ENCODE results near the gene NRARP.
"Not testable (repeated sequence)": the region's sequence is repeated elsewhere in the genome, so short reads cannot be mapped to it uniquely, and the experiment has no call there.

NRARP gene, protein sequence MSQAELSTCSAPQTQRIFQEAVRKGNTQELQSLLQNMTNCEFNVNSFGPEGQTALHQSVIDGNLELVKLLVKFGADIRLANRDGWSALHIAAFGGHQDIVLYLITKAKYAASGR

DNA sequence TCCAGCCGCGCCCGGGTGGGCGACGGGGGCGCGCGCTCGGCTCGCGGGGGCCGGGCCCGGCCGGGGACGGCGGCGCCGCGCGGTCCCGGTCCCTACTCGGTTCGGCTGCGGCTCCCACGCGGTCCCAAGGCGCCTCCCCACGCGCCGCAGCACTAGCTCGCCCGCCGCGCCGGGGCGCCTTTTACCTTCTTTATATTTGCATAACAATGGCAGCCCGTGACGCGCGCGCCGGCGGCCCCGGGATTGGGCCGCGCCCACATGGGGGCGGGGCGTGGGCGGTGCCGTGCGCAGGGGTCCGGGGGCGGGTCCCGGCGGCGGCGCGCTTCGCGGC lies at the start of gene NRARP:
Gene NRARP (minus strand): TSS at position 154 of the 331 bp plus-strand sequence. CDS start 343 bp downstream, outside the sequence.
- DNase-seq (ENCODE audit: low read depth, low spot score) = no peak
- peak within 1 kb of the TSS; percentile 66 for H3K27ac ChIP-seq

DNA sequence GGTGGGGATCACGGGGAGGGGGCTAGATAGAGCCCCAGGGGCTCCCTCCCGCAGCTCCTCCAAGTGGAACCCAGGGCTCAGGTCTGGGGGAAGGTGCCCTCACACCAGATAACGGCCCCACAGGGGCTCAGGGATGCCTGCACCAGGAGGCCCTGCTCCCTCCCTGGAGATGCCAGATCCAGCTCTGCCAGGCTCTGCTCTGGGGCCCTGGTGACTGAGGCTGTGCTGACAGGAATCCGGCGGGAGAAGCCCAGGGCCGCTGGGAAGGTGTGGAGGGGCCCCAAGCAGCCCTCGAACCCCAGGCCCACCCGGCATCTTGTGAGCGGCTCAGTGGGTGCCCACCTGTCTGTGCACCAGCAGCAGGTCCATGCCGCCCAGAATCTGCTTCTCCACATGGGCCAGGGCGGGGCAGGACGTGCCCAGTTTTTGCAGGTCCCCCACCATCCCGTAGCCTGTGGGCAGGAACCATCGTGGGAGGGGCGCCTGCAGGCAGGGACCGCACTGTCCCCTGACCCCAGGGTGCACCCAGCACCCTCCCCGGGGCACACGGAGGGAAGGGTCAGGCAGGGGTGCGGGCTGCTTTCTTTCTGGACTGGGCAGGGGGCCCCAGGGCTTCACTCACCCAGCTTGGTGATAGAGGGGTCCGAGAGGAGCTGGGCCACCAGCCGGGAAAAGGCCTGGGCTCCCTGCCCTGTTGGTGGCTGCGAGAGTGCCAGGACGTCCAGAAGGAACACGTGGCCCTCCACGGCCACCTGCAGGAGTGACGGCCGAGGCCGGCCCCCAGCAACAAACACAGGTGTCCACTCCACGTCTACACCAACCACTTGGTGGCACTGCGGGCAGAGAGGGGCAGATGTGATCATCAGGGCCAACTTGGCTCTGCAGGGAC lies 48.9 kb upstream of the NRARP start:
- no peak overlapping the region for H3K27ac ChIP-seq
- DNase-seq (ENCODE audit: low read depth, low spot score) = no peak

DNA sequence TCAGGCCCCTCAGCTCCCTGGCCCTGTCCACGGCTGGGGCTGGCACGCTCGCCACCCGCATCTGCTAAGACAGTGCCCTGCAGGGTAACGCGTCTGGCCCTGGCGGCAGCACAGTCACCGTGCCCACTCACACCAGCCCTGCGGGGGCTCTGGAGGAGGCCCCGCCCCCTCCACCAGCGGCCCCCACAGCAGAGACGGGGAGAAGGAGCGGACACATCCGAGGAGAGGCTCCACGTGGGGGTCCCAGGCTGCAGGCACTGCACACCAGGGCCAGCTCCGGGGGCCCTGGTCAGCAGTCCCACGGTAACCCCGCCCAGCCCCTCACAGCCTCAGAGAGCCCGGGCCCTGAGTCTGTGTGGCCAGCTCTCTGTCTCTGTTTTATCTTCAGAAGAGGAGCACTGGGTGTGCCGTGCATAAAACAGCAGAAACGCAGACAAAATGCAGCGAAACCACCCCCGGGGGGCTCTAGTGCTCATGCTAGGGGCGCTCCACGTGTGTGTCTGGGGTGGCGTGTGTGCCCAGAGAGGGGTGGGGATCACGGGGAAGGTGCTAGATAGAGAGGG lies 47.5 kb upstream of the NRARP start:
- no peak for DNase-seq (ENCODE audit: low read depth, low spot score)

DNA sequence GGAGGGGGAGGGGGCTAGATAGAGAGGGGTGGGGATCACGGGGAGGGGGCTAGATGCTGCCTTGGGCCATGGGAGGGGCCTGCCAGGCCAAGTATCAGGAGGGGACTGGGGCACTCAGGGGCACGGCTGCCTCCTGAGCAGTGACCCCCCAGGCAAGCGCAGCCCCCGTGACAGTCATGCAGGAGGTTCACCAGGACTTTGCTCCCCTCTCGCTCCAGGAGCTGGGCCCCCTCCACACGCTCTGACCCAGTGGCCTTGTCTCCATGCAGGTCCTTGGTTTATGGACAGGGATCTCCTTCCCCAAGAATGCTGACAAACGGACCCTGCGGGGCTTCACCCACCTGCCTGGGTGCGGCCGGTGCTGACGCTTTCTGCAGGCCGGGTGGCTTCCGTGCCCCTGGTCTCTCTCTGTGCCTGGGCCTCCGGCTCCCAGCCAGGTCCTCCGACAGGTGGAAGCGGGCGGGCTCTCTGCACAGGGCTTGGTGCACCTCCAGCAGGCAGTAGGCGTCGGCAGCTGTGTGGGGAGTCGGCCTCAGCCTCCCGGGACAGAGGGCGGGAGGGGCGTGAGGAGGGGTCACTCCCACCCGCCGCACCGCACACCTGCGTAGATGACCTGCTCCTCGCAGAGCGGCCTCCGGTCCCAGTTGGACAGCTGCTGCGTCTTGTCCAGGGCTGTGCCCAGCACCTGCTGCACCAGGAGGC lies 46.8 kb upstream of the NRARP start:
- H3K27ac ChIP-seq = no peak overlapping the region
- no peak for DNase-seq (ENCODE audit: low read depth, low spot score)

More for the DNA sequence above, 47.5 kb upstream of the NRARP start:
- H3K27ac ChIP-seq = no peak overlapping the region

DNA sequence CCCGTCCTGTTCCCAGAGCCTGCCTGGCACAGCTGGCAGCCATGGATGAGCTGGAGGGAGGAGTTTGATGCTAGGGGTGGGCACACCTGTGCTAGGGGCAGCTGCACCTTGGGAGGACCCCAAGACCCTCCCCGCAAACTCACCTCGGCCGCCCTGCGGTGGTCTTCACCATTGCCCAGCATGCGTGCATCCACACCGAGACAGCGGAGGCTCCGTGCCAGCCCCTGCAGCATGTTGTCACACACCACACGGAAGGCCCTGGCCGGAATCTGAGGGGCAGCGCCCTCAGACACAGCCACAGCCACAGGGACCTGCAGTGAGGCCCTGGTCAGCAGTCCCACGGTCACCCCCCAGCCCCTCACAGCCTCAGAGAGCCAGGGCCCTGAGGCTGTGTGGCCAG lies 45.9 kb upstream of the NRARP start:
- no peak overlapping the region for H3K27ac ChIP-seq
- DNase-seq (ENCODE audit: low read depth, low spot score) = no peak

DNA sequence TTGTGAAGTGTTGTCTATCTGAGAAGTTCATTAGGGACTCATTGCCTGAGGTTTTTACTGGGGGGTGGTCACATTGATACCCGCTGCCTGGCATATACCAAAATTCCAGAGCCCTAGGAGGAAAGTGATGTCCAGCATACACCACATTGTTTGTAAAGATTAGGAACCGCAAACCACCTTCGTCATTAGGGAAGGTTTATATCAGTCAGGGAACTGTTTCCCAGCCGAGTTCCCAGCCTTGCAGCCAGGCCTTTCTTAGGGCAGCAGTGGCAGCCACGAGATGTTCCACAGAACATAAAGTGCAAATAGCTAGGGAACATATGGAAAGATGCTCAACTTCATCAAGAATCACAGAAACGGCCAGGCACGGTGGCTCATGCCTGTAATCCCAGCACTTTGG lies 40.4 kb upstream of the NRARP start:
- DNase-seq (ENCODE audit: low read depth, low spot score) = no peak
- no peak overlapping the region for H3K27ac ChIP-seq

DNA sequence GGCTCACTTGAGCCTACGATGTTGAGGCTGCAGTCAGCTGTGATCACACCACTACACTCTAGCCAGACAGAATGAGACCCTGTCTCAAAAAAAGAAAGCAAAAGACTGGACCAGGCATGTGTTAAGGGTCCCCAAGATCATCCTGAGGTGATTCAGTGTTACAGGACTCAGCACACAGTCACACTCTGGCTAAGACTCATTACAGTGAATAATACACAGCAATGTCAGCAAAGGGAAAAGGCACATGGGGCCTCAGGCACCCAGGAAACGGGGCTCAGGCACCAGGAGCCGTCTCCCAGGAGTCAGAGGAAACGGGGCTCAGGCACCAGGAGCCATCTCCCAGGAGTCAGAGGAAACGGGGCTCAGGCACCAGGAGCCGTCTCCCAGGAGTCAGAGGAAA lies 39.2 kb upstream of the NRARP start:
- no peak overlapping the region for H3K27ac ChIP-seq
- DNase-seq (ENCODE audit: low read depth, low spot score) = no peak

DNA sequence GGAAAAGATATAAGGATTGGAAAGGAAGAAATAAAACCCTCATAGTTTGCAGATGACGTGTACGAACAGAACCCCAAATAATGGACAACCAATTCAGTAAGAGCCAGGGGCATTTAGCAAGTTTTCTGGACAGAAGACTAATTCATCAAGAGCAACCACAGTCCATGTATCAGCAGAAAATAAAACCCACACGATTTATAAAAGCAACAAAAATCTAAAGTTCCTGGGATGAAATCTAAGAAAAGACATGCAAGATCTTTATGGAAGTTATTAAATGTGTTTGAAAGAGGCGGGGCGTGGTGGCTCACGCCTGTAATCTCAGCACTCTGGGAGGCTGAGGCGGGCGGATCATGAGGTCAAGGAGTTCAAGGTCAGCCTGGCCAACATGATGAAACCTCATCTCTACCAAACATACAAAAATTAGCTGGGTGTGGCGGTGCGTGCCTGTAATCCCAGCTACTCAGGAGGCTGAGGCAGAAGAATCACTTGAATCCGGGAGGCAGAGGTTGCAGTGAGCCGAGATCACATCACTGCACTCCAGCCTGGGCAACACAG lies 37.9 kb upstream of the NRARP start:
- not testable (repeated sequence) for DNase-seq (ENCODE audit: low read depth, low spot score); H3K27ac ChIP-seq

DNA sequence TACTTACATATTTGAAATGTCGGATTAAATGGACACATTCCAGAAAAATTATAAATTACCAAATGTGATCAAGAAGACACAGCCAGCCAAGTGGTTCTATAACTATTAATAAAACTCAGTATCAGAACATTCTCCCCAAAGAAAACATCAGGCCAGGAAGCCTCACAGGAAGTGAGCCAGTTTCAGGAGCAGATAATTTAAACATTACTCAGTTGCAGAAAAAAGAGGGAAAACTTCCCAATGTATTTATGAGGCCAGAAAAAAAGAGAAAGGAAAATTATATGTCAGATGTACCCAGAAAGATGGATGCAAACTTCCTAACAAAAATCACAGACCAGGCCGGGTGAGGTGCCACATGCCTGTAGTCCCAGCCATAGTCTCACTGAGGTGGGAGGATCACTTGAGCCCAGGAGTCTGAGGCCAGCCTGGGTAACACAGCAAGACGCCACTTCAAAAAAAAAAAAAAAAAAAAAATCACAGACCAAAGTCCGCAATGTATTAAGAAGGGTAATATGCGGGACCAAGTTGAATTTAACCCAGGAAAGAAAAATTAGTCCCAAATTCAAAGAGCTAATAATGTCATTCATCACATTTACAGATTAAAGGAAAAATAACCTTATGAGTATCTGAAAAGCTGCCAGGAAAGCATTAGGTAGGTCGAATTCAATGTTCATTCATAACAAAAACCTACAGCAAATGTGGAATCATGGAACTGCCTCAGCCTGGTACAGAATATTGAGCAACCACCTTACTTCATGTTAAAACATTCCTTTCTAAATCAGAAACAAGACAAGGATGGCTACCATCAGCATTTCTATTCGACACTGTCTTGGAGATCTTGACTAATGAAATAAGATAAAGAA lies 37.2 kb upstream of the NRARP start:
- no peak overlapping the region for H3K27ac ChIP-seq
- no peak for DNase-seq (ENCODE audit: low read depth, low spot score)

DNA sequence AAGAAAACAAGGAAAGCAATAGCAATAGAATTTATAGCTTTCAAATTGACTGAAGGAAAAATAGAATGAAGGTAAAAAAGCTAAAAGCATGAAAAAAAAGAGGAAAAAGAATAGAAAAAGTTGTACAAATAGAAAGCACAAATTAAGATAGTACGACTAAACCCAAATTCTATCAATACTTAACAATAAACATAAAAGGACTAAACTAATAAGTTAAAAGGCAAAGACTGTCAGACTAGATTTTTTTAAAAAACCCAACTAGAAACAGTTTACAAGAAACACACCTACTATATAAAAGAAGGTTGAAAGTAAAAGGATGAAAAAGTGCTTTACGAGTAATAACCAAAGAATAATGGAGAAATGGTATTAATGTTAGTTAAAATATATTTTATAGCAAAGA lies 34.7 kb upstream of the NRARP start:
- DNase-seq (ENCODE audit: low read depth, low spot score) = no peak
- H3K27ac ChIP-seq = no peak overlapping the region

DNA sequence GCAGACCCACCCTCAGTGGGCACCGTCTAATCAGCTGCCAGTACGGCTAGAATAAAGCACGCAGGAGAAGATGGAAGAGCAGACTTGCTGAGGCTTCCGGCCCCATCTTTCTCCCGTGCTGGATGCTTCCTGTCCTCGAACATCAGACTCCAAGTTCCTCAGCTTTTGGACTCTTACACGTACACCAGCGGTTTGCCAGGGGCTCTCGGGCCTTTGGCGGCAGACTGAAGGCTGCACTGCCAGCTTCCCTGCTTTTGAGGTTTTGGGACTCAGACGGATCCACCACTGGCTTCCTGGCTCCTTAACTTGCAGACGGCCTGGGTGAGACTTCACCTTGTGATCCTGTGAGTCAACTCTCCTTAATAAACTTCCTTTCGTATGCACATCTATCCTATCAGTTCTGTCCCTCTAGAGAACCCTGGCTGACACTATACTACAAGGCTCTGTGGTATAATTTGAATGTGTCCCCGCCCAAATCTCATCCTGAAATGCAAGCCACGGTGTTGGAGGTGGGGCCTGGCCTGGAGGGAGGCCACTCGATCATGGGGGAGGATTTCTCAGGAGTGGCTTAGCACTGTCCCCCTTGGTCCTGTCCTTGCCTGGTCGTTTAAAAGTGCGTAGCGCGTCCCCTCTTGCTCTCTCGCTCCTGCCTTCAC lies 31.1 kb upstream of the NRARP start:
- no peak for DNase-seq (ENCODE audit: low read depth, low spot score)

DNA sequence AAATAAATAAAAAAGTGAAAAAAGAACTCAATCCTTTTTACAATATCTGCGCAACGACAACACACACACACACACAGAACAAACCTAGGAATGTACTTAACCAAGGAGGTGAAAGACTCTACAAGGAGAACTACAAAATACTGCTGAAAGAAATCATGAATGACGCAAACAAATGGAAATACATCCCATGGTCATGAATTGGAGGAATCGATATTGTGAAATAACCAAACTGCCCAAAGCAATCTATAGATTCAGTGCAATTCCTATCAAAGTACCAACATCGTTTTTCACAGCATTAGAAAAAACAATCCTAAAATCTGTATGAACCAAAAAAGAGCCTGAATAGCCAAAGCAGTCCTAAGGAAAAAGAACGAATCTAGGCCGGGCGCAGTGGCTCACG lies 29.9 kb upstream of the NRARP start:
- no peak for DNase-seq (ENCODE audit: low read depth, low spot score)
- H3K27ac ChIP-seq = no peak overlapping the region

More for the DNA sequence above, 31.1 kb upstream of the NRARP start:
- H3K27ac ChIP-seq = no peak overlapping the region

DNA sequence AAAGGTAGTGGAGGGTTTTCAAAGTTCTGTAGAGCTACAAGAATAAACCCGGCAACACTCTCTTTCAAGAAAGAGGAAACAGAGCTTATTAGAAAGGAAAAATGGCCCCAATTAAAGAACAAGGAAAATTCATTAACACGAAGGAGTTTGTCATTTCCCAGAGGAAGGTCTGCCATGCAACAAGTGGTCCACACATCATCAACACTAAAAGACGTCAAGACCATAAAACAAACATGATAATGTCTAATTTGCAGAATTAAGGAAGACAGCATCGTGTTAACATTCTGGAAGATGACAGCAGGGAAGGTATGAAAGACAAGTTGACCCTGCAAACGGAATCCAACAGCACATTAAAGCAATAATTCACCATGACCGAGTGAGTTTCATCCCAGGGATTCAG lies 28.6 kb upstream of the NRARP start:
- no peak for DNase-seq (ENCODE audit: low read depth, low spot score)

DNA sequence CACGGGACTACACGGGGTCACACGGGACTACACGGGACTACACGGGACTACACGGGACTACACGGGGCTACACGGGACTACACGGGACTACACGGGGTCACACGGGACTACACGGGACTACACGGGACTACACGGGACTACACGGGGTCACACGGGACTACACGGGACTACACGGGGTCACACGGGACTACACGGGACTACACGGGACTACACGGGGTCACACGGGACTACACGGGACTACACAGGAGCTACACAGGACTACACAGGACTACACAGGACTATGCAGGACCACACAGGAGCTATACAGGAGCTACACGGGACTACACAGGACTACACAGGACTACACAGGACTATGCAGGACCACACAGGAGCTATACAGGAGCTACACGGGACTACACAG lies 27.5 kb upstream of the NRARP start:
- H3K27ac ChIP-seq; DNase-seq (ENCODE audit: low read depth, low spot score): not testable (repeated sequence)

More for the DNA sequence above, 28.6 kb upstream of the NRARP start:
- no peak overlapping the region for H3K27ac ChIP-seq

DNA sequence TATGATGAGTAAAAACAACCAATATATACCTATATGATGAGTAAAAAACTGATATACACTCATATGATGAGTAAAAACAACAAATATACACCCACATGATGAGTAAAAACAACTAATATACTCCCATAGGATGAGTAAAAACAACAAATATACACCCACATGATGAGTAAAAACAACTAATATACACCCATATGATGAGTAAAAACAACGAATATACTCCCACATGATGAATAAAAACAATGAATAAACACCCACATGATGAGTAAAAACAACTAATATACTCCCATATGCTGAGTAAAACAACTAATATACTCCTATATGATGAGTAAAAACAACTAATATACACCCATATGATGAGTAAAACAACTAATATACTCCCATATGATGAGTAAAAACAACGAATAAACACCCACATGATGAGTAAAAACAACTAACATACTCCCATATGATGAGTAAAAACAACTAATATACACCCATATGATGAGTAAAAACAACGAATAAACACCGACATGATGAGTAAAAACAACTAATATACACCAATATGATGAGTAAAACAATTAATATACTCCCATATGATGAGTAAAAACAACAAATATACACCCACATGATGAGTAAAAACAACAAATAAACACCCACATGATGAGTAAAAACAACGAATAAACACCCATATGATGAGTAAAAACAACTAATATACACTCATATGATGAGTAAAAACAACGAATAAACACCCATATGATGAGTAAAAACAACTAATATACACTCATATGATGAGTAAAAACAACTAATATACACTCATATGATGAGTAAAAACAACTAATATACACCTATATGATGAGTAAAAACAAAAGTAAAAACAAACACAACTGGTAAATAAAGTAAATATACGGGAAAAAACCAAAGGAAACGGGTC lies 25.8 kb upstream of the NRARP start:
- DNase-seq (ENCODE audit: low read depth, low spot score) = not testable (repeated sequence)
- peak overlapping the region; percentile 20 for H3K27ac ChIP-seq

DNA sequence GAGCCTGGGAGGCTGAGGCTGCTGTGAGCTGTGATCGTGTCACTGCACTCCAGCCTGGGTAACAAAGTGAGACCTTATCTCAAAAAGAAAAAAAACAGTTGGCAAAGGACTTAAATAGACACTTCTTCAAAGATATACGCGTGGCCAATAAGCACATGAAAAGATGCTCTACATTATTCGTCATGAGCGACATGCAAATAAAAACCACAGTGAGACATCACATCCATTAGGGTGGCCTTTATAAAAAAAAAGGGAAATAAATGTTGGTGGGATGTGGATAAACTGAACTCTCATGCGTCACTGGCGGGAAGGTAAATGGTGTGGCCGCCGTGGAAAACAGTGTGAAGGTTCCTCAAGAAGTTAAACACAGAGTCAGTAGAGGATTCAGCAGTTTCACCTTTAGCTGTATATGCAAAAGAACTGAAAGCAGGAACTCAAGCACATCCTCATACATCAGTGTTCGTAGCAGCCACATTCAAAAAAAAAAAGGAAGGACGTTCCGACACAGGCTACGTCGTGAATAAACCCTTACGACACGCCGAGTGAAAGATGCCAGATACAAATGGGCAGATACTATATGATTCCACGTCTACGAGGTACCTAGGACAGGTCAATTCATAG lies 24.5 kb upstream of the NRARP start:
- no peak overlapping the region for H3K27ac ChIP-seq
- no peak for DNase-seq (ENCODE audit: low read depth, low spot score)

DNA sequence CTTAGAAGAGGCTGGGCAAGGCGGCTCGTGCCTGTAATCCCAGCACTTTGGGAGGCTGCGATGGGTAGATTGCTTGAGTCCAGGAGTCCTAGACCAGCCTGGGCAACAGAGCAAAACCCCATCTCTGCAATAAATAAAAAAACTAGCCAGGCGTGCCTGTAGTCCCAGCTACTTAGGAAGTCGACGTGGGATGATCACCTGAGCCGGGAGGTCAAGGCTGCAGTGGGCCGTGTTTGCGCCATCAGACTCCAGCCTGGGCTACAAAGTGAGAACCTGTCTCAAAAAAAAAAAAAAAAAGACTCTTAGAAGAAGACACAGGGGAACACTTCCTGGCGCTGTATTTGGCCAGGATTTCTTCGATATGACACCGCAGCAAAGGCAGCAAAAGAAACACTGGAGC lies 23.7 kb upstream of the NRARP start:
- no peak for DNase-seq (ENCODE audit: low read depth, low spot score)
- no peak overlapping the region for H3K27ac ChIP-seq

DNA sequence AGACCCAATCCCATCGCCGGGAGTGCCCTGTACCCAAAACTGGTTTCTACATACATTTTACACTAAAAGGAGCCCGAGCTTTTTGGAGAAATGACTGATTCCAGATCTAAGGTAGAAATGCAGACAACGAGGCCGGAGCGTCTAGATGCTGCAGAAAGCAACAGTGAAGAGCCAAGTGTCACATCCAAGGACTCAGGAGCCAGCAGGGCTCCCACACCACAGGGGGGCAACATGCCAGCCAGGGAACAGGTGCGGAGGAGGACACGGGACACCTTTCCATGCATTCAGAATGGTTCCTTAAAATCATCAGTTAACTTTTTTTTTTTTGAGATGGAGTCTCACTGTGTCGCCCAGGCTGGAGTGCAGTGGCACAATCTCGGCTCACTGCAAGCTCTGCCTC lies 23.1 kb upstream of the NRARP start:
- DNase-seq (ENCODE audit: low read depth, low spot score) = no peak
- no peak overlapping the region for H3K27ac ChIP-seq

Data from epithelial cell of prostate (primary cell).